HEK293 (cell line): ENCODE data around the gene CACNB2.
"Not testable (repeated sequence)": the region's sequence is repeated elsewhere in the genome, so short reads cannot be mapped to it uniquely, and the experiment has no call there.

Experiments used
- CTCF ChIA-PET: fragments of 350-600 bp; formaldehyde crosslinking; extraction: SDS; loops from one replicate; lab custom pipeline; 2021; ENCODE audit warnings: antibody characterized with exemption; lab: Yijun Ruan, JAX
- POLR2A ChIA-PET: fragments of 300-600 bp; formaldehyde crosslinking; extraction: SDS; loops from one replicate; lab custom pipeline; 2020; ENCODE audit warnings: antibody characterized with exemption, inconsistent platforms; lab: Yijun Ruan, JAX
- H3K27ac ChIP-seq: fragments of 200-500 bp; sonication (Bioruptor generic); 2 replicates; pipeline ENCODE4 v1.5.1; 2014; ENCODE audit warnings: low read depth, low read length, control low read depth, inconsistent platforms; ENCODE audit errors: extremely low read depth
- H3K36me3 ChIP-seq, 2 experiments: fragments of 200-500 bp in 1 of 2; sonication (Bioruptor generic) in 1 of 2; 1 replicate in 1 of 2; 2 replicates in 1 of 2; pipeline ENCODE4 v1.5.1; 2014 to 2017; ENCODE audit warnings: inconsistent platforms in 2 of 2, low read length in 2 of 2; ENCODE audit not compliant: control insufficient read depth in 2 of 2, insufficient read depth in 1 of 2
- H3K4me1 ChIP-seq: fragments of 200-500 bp; sonication (Bioruptor generic); 2 replicates; pipeline ENCODE4 v1.5.1; 2014; ENCODE audit warnings: mild to moderate bottlenecking, low read length, inconsistent platforms; ENCODE audit not compliant: control insufficient read depth, insufficient read depth
- H3K4me3 ChIP-seq: 2 replicates; pipeline ENCODE4 v1.5.1; 2011; ENCODE audit warnings: low read depth, mild to moderate bottlenecking, control low read depth, low read length, moderate library complexity
- H3K9me3 ChIP-seq: fragments of 200-500 bp; sonication (Bioruptor generic); 2 replicates; pipeline ENCODE4 v1.5.1; 2014; ENCODE audit warnings: low read depth, low read length, inconsistent platforms; ENCODE audit not compliant: control insufficient read depth, insufficient read depth
- FEZF1 ChIP-seq: fragments of 450-650 bp; formaldehyde crosslinking; IDR thresholded peaks from 2 replicates; pipeline ENCODE4 v1.5.1; 2016; ENCODE audit warnings: missing biosample characterization, missing genetic modification characterization
- GFI1B ChIP-seq: fragments of 450-650 bp; formaldehyde crosslinking; IDR thresholded peaks from 2 replicates; pipeline ENCODE4 v1.5.1; 2016; ENCODE audit warnings: missing biosample characterization, missing genetic modification characterization
- GLIS1 ChIP-seq: fragments of 450-650 bp; formaldehyde crosslinking; IDR thresholded peaks from 2 replicates; pipeline ENCODE4 v1.5.1; 2016; ENCODE audit warnings: missing biosample characterization, missing genetic modification characterization
- KLF17 ChIP-seq: fragments of 450-650 bp; formaldehyde crosslinking; IDR thresholded peaks from 2 replicates; pipeline ENCODE4 v1.5.1; 2016; ENCODE audit warnings: missing biosample characterization, missing genetic modification characterization
- PRDM1 ChIP-seq: fragments of 450-650 bp; formaldehyde crosslinking; IDR thresholded peaks from 2 replicates; pipeline ENCODE4; 2016; ENCODE audit warnings: missing biosample characterization, missing genetic modification characterization
- YY1 ChIP-seq: fragments of 450-650 bp; formaldehyde crosslinking; IDR thresholded peaks from 2 replicates; pipeline ENCODE4 v1.5.1; 2018; ENCODE audit warnings: missing biosample characterization, missing genetic modification characterization
- ZNF112 ChIP-seq: fragments of 450-650 bp; formaldehyde crosslinking; IDR thresholded peaks from 2 replicates; pipeline ENCODE4 v1.5.0; 2017; ENCODE audit warnings: missing biosample characterization, missing genetic modification characterization
- ZNF18 ChIP-seq: fragments of 450-650 bp; formaldehyde crosslinking; IDR thresholded peaks from 2 replicates; pipeline ENCODE4 v1.5.1; 2016; ENCODE audit warnings: missing biosample characterization, missing genetic modification characterization
- ZNF311 ChIP-seq: fragments of 450-650 bp; formaldehyde crosslinking; IDR thresholded peaks from 2 replicates; pipeline ENCODE4 v1.5.1; 2017; ENCODE audit warnings: missing biosample characterization, missing genetic modification characterization, borderline replicate concordance
- ZNF354C ChIP-seq: fragments of 450-650 bp; formaldehyde crosslinking; IDR thresholded peaks from 2 replicates; pipeline ENCODE4 v1.5.1; 2016; ENCODE audit warnings: missing biosample characterization, missing genetic modification characterization, low read depth, borderline replicate concordance
- ZNF596 ChIP-seq: fragments of 450-650 bp; IDR thresholded peaks from 2 replicates; pipeline ENCODE4 v1.5.0; 2018; ENCODE audit warnings: missing biosample characterization, mild to moderate bottlenecking, missing genetic modification characterization, moderate library complexity
- ZNF610 ChIP-seq: fragments of 450-650 bp; formaldehyde crosslinking; IDR thresholded peaks from 2 replicates; pipeline ENCODE4 v1.5.1; 2016; ENCODE audit warnings: missing biosample characterization, missing genetic modification characterization, borderline replicate concordance
- ZNF654 ChIP-seq: fragments of 450-650 bp; formaldehyde crosslinking; IDR thresholded peaks from 2 replicates; pipeline ENCODE4 v1.5.1; 2016; ENCODE audit warnings: low read depth, missing biosample characterization, missing genetic modification characterization
- ZNF658 ChIP-seq: fragments of 450-650 bp; formaldehyde crosslinking; IDR thresholded peaks from 2 replicates; pipeline ENCODE4; 2016; ENCODE audit warnings: missing biosample characterization, missing genetic modification characterization
- ZNF704 ChIP-seq: fragments of 450-650 bp; formaldehyde crosslinking; IDR thresholded peaks from 2 replicates; pipeline ENCODE4 v1.5.1; 2016; ENCODE audit warnings: missing biosample characterization, missing genetic modification characterization
- ZNF785 ChIP-seq: fragments of 450-650 bp; formaldehyde crosslinking; IDR thresholded peaks from 2 replicates; pipeline ENCODE4 v1.5.1; 2016; ENCODE audit warnings: missing biosample characterization, missing genetic modification characterization
- TF ChIP-seq, protein P1 (sequence below): fragments of 450-650 bp; formaldehyde crosslinking; IDR thresholded peaks from 2 replicates; pipeline ENCODE4 v1.5.1; 2016; ENCODE audit warnings: missing biosample characterization, missing genetic modification characterization, low read depth
- TF ChIP-seq, protein P2 (sequence below): fragments of 450-650 bp; formaldehyde crosslinking; IDR thresholded peaks from 2 replicates; pipeline ENCODE4 v1.5.1; 2016; ENCODE audit warnings: missing biosample characterization, missing genetic modification characterization, borderline replicate concordance

CACNB2 gene

GRCh38 chr10:18179891-18180290 is 39.7 kb downstream of the CACNB2 start:
- CTCF ChIA-PET: no interaction called here
- Histone ChIP-seq H3K9me3 (no peaks in the 10 kb centered on the region), H3K4me1 (no peaks in the 10 kb centered on the region)
- TF ChIP-seq FEZF1 (tag by site-specific recombination): no peak
- TF ChIP-seq ZNF704: no peak
- TF ChIP-seq PRDM1 (tag by site-specific recombination): no peak
- TF ChIP-seq ZNF785 (tag by site-specific recombination): no peak
- no peak for TF ChIP-seq GFI1B (tag by site-specific recombination)
- TF ChIP-seq, protein P1, sequence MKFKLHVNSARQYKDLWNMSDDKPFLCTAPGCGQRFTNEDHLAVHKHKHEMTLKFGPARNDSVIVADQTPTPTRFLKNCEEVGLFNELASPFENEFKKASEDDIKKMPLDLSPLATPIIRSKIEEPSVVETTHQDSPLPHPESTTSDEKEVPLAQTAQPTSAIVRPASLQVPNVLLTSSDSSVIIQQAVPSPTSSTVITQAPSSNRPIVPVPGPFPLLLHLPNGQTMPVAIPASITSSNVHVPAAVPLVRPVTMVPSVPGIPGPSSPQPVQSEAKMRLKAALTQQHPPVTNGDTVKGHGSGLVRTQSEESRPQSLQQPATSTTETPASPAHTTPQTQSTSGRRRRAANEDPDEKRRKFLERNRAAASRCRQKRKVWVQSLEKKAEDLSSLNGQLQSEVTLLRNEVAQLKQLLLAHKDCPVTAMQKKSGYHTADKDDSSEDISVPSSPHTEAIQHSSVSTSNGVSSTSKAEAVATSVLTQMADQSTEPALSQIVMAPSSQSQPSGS: no peak
- no peak for TF ChIP-seq ZNF610 (tag by site-specific recombination)
- TF ChIP-seq, protein P2, sequence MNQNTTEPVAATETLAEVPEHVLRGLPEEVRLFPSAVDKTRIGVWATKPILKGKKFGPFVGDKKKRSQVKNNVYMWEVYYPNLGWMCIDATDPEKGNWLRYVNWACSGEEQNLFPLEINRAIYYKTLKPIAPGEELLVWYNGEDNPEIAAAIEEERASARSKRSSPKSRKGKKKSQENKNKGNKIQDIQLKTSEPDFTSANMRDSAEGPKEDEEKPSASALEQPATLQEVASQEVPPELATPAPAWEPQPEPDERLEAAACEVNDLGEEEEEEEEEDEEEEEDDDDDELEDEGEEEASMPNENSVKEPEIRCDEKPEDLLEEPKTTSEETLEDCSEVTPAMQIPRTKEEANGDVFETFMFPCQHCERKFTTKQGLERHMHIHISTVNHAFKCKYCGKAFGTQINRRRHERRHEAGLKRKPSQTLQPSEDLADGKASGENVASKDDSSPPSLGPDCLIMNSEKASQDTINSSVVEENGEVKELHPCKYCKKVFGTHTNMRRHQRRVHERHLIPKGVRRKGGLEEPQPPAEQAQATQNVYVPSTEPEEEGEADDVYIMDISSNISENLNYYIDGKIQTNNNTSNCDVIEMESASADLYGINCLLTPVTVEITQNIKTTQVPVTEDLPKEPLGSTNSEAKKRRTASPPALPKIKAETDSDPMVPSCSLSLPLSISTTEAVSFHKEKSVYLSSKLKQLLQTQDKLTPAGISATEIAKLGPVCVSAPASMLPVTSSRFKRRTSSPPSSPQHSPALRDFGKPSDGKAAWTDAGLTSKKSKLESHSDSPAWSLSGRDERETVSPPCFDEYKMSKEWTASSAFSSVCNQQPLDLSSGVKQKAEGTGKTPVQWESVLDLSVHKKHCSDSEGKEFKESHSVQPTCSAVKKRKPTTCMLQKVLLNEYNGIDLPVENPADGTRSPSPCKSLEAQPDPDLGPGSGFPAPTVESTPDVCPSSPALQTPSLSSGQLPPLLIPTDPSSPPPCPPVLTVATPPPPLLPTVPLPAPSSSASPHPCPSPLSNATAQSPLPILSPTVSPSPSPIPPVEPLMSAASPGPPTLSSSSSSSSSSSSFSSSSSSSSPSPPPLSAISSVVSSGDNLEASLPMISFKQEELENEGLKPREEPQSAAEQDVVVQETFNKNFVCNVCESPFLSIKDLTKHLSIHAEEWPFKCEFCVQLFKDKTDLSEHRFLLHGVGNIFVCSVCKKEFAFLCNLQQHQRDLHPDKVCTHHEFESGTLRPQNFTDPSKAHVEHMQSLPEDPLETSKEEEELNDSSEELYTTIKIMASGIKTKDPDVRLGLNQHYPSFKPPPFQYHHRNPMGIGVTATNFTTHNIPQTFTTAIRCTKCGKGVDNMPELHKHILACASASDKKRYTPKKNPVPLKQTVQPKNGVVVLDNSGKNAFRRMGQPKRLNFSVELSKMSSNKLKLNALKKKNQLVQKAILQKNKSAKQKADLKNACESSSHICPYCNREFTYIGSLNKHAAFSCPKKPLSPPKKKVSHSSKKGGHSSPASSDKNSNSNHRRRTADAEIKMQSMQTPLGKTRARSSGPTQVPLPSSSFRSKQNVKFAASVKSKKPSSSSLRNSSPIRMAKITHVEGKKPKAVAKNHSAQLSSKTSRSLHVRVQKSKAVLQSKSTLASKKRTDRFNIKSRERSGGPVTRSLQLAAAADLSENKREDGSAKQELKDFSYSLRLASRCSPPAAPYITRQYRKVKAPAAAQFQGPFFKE (tag by site-specific recombination): no peak
- TF ChIP-seq ZNF112 (tag by site-specific recombination): no peak
- TF ChIP-seq KLF17 (tag by site-specific recombination): no peak
- TF ChIP-seq ZNF596 (tag by site-specific recombination): no peak
- no peak for TF ChIP-seq ZNF311 (tag by site-specific recombination)
- no peak for TF ChIP-seq ZNF654
- no peak for TF ChIP-seq ZNF354C (tag by site-specific recombination)
- no peak for TF ChIP-seq GLIS1 (tag by site-specific recombination)
- no peak for TF ChIP-seq ZNF658
- TF ChIP-seq ZNF18 (tag by site-specific recombination): no peak
- no peak for TF ChIP-seq YY1 (tag by site-specific recombination)
- TF ChIP-seq, all 188 proteins: peak for 0
- POLR2A ChIA-PET: no interaction called here
- no peak overlapping the region for H3K4me3 ChIP-seq
- H3K36me3 ChIP-seq: no peaks in the 10 kb centered on the region; a peak in 1 of 3 replicates
- H3K27ac ChIP-seq: no peak overlapping the region

GRCh38 chr10:18181382-18181781 is 41.2 kb downstream of the CACNB2 start:
- H3K4me1 ChIP-seq, POLR2A ChIA-PET, H3K4me3 ChIP-seq, H3K36me3 ChIP-seq, H3K27ac ChIP-seq, H3K9me3 ChIP-seq, CTCF ChIA-PET: not testable (repeated sequence)
